ENCODE results near the gene KCTD1. TPM values are rescaled to one million over a fixed set of nuclear protein-coding genes. Genes with fewer than 3 reads are reported as not detected.

Gene KCTD1
- polyA plus RNA-seq, 1 of the 3 experiments (the other 2 are of a cell fraction) = 12.8 TPM

DNA sequence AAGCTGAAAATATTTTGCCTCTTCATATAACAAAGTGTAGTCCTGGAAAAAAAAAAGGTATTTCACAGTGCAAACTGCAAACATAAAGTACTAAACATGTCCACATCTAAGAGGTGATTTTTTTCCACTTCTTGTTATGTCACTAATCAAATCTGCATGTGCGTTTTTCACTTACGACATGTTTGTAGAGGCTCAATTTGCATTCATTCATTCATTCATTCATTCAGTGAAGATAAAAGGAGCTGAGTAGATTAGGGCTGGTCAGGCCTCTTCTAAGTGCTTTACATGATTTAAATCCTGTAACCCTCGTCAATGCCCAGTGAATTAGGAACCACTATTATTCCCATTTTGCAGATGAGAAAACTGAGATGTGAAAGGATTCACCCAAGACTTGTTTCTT is 88.5 kb downstream of the KCTD1 start:
- no peak for DNase-seq
- peaks cover 7 to 21% of the 10 kb centered on the region in 2 experiments; a peak in 2 of 4 replicates for H3K4me1 ChIP-seq (ENCODE audit: control insufficient read depth in 1 of 2, insufficient read depth in 2 of 2, low read depth in 1 of 2, low read length in 1 of 2)
- H3K9ac ChIP-seq = no peak overlapping the region
- no peak overlapping the region for H3K4me2 ChIP-seq
- WGBS (ENCODE audit: low lambda C conversion rate) = 96% methylated on average over 3 of the region's 3 CpGs
- no peak overlapping the region for H2AFZ ChIP-seq (ENCODE audit: low read depth)
- H3K4me3 ChIP-seq (ENCODE audit: low read depth in 2 of 2, low read length in 1 of 2) = no peak overlapping the region
- H3K9me2 ChIP-seq = no peaks in the 10 kb centered on the region
- H4K20me1 ChIP-seq (ENCODE audit: insufficient read depth) = no peaks in the 10 kb centered on the region
- ChIA-PET POLR2A (no interaction called here), CTCF (interaction anchor here (0.7 to 3.1 kb wide), 3 partner anchors 9 to 1932 kb away, joined by 3 to 12 read pairs (median 3); partner anchors contain the start of gene KCTD1)
- no peaks in the 10 kb centered on the region for H3K9me3 ChIP-seq
- H3K27me3 ChIP-seq (ENCODE audit: insufficient read depth) = no peaks in the 10 kb centered on the region
- H3K27ac ChIP-seq (ENCODE audit: low read depth in 2 of 2, low read length in 1 of 2) = no peak overlapping the region
- no peaks in the 10 kb centered on the region for H3K79me2 ChIP-seq (ENCODE audit: insufficient read depth)
- H3F3A ChIP-seq (replicated peaks; ENCODE audit: insufficient read depth) = no peaks in the 10 kb centered on the region
- TF ChIP-seq NRF1 (IDR thresholded peaks at IDR 0.05; ENCODE audit: low read depth, low read length) (no peak), POLR2AphosphoS5 (IDR thresholded peaks at IDR 0.05; ENCODE audit: low read depth, low read length) (no peak), EP300 (IDR thresholded peaks at IDR 0.05; ENCODE audit: borderline replicate concordance in 1 of 2, low read depth in 1 of 2, low read length in 1 of 2) (no peak), FOSL2 (IDR thresholded peaks at IDR 0.05; ENCODE audit: borderline replicate concordance, low read depth) (no peak), RCOR1 (IDR thresholded peaks at IDR 0.05; ENCODE audit: low read length) (no peak), RFX5 (IDR thresholded peaks at IDR 0.05; ENCODE audit: low read length) (no peak), SIN3A (IDR thresholded peaks at IDR 0.05; ENCODE audit: borderline replicate concordance, low read depth, low read length) (no peak)
- TF ChIP-seq, protein P1, sequence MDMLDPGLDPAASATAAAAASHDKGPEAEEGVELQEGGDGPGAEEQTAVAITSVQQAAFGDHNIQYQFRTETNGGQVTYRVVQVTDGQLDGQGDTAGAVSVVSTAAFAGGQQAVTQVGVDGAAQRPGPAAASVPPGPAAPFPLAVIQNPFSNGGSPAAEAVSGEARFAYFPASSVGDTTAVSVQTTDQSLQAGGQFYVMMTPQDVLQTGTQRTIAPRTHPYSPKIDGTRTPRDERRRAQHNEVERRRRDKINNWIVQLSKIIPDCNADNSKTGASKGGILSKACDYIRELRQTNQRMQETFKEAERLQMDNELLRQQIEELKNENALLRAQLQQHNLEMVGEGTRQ (IDR thresholded peaks at IDR 0.05; ENCODE audit: borderline replicate concordance, low read depth, low read length) = no peak
- H3K36me3 ChIP-seq (replicated peaks in 1 of 2; ENCODE audit: control insufficient read depth in 1 of 2, insufficient read depth in 2 of 2, low read length in 1 of 2) = peaks cover 5 to 10% of the 10 kb centered on the region in 2 experiments

DNA sequence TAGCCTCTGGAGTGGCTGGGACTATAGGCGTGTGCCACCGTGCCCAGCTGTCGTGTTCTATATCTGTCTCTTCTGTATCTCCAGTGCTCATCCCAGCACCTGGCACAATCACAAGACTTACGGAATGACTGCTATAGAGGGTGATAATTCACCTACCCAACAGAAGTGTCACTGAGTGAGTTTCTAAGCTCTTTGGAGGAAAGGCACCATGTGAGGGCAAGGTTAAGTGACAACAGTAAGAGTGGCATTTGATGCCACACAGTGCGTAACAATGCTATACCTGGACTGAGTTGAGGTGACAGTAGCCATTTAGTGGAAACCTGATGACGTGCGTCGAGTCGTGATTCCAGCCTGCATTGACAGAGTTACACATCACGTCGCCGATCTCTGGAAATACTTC is 89.0 kb downstream of the KCTD1 start:
- no peaks in the 10 kb centered on the region for H3K9me2 ChIP-seq
- no peak overlapping the region for H3K4me3 ChIP-seq (ENCODE audit: low read depth in 2 of 2, low read length in 1 of 2)
- no peaks in the 10 kb centered on the region for H4K20me1 ChIP-seq (ENCODE audit: insufficient read depth)
- no peak for TF ChIP-seq TCF12 (IDR thresholded peaks at IDR 0.05)
- TF ChIP-seq NRF1 (IDR thresholded peaks at IDR 0.05; ENCODE audit: low read depth, low read length) = no peak
- no peak for TF ChIP-seq JUND (IDR thresholded peaks at IDR 0.05)
- TF ChIP-seq GATA2 (CRISPR knock-in tag; IDR thresholded peaks at IDR 0.05) = no peak
- TF ChIP-seq, protein P2, sequence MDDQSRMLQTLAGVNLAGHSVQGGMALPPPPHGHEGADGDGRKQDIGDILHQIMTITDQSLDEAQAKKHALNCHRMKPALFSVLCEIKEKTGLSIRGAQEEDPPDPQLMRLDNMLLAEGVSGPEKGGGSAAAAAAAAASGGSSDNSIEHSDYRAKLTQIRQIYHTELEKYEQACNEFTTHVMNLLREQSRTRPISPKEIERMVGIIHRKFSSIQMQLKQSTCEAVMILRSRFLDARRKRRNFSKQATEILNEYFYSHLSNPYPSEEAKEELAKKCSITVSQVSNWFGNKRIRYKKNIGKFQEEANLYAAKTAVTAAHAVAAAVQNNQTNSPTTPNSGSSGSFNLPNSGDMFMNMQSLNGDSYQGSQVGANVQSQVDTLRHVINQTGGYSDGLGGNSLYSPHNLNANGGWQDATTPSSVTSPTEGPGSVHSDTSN (IDR thresholded peaks at IDR 0.05) = no peak
- TF ChIP-seq, protein P1 (IDR thresholded peaks at IDR 0.05; ENCODE audit: borderline replicate concordance, low read depth, low read length) = no peak
- TF ChIP-seq FOSL2 (IDR thresholded peaks at IDR 0.05; ENCODE audit: borderline replicate concordance, low read depth) = no peak
- no peak for TF ChIP-seq RFX5 (IDR thresholded peaks at IDR 0.05; ENCODE audit: low read length)
- TF ChIP-seq RXRA (IDR thresholded peaks at IDR 0.05; ENCODE audit: borderline replicate concordance, low read depth) = no peak
- TF ChIP-seq EZH2phosphoT487 (IDR thresholded peaks at IDR 0.05; ENCODE audit: borderline replicate concordance, low read depth) = no peak
- TF ChIP-seq FOXM1 (IDR thresholded peaks at IDR 0.05; ENCODE audit: low read depth) = no peak
- no peak for TF ChIP-seq TAF1 (IDR thresholded peaks at IDR 0.05; ENCODE audit: borderline replicate concordance, low read depth, low read length)
- TF ChIP-seq, protein P3, sequence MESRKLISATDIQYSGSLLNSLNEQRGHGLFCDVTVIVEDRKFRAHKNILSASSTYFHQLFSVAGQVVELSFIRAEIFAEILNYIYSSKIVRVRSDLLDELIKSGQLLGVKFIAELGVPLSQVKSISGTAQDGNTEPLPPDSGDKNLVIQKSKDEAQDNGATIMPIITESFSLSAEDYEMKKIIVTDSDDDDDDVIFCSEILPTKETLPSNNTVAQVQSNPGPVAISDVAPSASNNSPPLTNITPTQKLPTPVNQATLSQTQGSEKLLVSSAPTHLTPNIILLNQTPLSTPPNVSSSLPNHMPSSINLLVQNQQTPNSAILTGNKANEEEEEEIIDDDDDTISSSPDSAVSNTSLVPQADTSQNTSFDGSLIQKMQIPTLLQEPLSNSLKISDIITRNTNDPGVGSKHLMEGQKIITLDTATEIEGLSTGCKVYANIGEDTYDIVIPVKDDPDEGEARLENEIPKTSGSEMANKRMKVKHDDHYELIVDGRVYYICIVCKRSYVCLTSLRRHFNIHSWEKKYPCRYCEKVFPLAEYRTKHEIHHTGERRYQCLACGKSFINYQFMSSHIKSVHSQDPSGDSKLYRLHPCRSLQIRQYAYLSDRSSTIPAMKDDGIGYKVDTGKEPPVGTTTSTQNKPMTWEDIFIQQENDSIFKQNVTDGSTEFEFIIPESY (IDR thresholded peaks at IDR 0.05; ENCODE audit: borderline replicate concordance, low read depth) = no peak
- TF ChIP-seq, protein P4, sequence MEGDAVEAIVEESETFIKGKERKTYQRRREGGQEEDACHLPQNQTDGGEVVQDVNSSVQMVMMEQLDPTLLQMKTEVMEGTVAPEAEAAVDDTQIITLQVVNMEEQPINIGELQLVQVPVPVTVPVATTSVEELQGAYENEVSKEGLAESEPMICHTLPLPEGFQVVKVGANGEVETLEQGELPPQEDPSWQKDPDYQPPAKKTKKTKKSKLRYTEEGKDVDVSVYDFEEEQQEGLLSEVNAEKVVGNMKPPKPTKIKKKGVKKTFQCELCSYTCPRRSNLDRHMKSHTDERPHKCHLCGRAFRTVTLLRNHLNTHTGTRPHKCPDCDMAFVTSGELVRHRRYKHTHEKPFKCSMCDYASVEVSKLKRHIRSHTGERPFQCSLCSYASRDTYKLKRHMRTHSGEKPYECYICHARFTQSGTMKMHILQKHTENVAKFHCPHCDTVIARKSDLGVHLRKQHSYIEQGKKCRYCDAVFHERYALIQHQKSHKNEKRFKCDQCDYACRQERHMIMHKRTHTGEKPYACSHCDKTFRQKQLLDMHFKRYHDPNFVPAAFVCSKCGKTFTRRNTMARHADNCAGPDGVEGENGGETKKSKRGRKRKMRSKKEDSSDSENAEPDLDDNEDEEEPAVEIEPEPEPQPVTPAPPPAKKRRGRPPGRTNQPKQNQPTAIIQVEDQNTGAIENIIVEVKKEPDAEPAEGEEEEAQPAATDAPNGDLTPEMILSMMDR (IDR thresholded peaks at IDR 0.05) = no peak
- TF ChIP-seq RCOR1 (IDR thresholded peaks at IDR 0.05; ENCODE audit: low read length) = no peak
- no peak for TF ChIP-seq TEAD4 (IDR thresholded peaks at IDR 0.05; ENCODE audit: borderline replicate concordance, insufficient read depth)
- no peak overlapping the region for H2AFZ ChIP-seq (ENCODE audit: low read depth)
- 98% methylated on average over 12 of the region's 12 CpGs for WGBS (ENCODE audit: low lambda C conversion rate)
- peaks cover 7 to 15% of the 10 kb centered on the region in 2 experiments for H3K36me3 ChIP-seq (replicated peaks in 1 of 2; ENCODE audit: control insufficient read depth in 1 of 2, insufficient read depth in 2 of 2, low read length in 1 of 2)
- 0 out of 4 replicates have a peak overlapping the region, but pooled peaks of 1 of the 2 experiments have one; percentile 30 for H3K27ac ChIP-seq (ENCODE audit: low read depth in 2 of 2, low read length in 1 of 2)
- H3K9me3 ChIP-seq = no peaks in the 10 kb centered on the region
- H3K27me3 ChIP-seq (ENCODE audit: insufficient read depth) = no peaks in the 10 kb centered on the region
- no peaks in the 10 kb centered on the region for H3K79me2 ChIP-seq (ENCODE audit: insufficient read depth)
- H3F3A ChIP-seq (replicated peaks; ENCODE audit: insufficient read depth) = no peaks in the 10 kb centered on the region
- CTCF ChIA-PET = interaction anchor here (0.7 to 3.1 kb wide), 3 partner anchors 9 to 1932 kb away, joined by 3 to 12 read pairs (median 3); partner anchors contain the start of gene KCTD1
- H3K4me2 ChIP-seq = no peak overlapping the region
- H3K9ac ChIP-seq = no peak overlapping the region
- POLR2A ChIA-PET = no interaction called here
- DNase-seq = no peak
- peaks cover 7 to 24% of the 10 kb centered on the region in 2 experiments; a peak in 2 of 4 replicates for H3K4me1 ChIP-seq (ENCODE audit: control insufficient read depth in 1 of 2, insufficient read depth in 2 of 2, low read depth in 1 of 2, low read length in 1 of 2)
